Measurements from ENCODE around the gene SLC24A5. TPM values are rescaled to one million over a fixed set of nuclear protein-coding genes. Genes with fewer than 3 reads are reported as not detected.
A peak's percentile ranks its signal among the peaks of the same experiment; 100 is the strongest.

The SLC24A5 gene
- total and polyA plus RNA-seq, 8 donors: 0.13 TPM; not detected in 7

DNA sequence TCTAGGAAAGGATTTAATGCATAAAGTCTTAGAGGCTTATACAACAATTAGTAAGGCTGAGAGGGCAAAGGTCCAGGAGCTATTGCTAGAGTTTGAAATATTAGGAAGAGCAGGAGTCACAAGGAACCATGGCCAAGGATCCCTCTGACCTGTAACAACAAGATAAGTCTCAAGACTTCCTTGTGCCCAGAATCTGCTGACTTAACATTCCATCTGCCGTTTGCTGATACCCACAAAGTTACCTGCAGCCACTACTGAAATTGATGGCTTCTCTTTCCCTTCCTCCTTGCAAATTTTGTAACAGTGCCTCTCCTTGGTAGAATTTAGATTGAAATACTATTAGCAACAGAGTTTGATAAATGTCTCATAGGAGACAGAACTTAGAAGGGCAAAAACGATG, 62.0 kb downstream of the SLC24A5 start:
- no peak overlapping the region for H3K4me3 ChIP-seq
- peaks cover 0 to 9% (median 7%) of the 10 kb centered on the region in 4 donors for H3K4me1 ChIP-seq
- no peaks in the 10 kb centered on the region for H3K36me3 ChIP-seq
- intact Hi-C loops (cut with DNase I; ENCODE audit: low total_unique reads): no loop called here
- WGBS, 5 donors: 45 to 62% (median 50%) methylated on average over 2 of the region's 2 CpGs
- H3K27me3 ChIP-seq: peaks cover 0 to 8% (median 4%) of the 10 kb centered on the region in 3 donors
- DNase-seq: no peak
- no peak overlapping the region for H3K27ac ChIP-seq
- TF ChIP-seq, protein P1, sequence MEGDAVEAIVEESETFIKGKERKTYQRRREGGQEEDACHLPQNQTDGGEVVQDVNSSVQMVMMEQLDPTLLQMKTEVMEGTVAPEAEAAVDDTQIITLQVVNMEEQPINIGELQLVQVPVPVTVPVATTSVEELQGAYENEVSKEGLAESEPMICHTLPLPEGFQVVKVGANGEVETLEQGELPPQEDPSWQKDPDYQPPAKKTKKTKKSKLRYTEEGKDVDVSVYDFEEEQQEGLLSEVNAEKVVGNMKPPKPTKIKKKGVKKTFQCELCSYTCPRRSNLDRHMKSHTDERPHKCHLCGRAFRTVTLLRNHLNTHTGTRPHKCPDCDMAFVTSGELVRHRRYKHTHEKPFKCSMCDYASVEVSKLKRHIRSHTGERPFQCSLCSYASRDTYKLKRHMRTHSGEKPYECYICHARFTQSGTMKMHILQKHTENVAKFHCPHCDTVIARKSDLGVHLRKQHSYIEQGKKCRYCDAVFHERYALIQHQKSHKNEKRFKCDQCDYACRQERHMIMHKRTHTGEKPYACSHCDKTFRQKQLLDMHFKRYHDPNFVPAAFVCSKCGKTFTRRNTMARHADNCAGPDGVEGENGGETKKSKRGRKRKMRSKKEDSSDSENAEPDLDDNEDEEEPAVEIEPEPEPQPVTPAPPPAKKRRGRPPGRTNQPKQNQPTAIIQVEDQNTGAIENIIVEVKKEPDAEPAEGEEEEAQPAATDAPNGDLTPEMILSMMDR (IDR thresholded peaks at IDR 0.05): no peak
- TF ChIP-seq POLR2AphosphoS5 (IDR thresholded peaks at IDR 0.05) (no peak), EP300 (IDR thresholded peaks at IDR 0.05) (no peak), POLR2A (IDR thresholded peaks at IDR 0.05) (no peak)
- no peaks in the 10 kb centered on the region for H3K9me3 ChIP-seq

DNA sequence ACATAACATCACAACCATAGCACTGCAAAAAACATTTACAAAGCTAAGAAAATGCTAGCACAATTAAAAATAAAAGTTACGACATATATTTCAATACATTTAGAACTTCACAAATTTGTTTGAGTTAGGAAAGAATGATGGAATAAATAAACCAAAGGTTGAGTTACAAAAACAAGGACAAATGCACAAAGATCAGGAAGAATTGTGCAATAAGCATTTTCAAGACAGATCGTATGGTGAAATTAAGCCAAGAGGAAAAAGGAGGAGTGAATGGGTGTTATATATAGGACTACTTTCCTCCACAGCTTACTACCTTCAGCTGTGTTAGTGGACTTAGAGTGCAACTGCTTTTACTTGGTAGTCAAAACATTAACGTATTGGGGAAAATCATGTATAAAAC, 64.7 kb downstream of the SLC24A5 start:
- H3K27ac ChIP-seq: no peak overlapping the region
- peaks cover 0 to 7% (median 4%) of the 10 kb centered on the region in 3 donors for H3K27me3 ChIP-seq
- DNase-seq: no peak
- WGBS, 5 donors: 80 to 86% (median 83%) methylated on average over 3 of the region's 3 CpGs
- H3K9me3 ChIP-seq: no peaks in the 10 kb centered on the region
- no peaks in the 10 kb centered on the region for H3K4me1 ChIP-seq
- TF ChIP-seq, protein P1 (IDR thresholded peaks at IDR 0.05): no peak
- no peak for TF ChIP-seq EP300 (IDR thresholded peaks at IDR 0.05)
- TF ChIP-seq POLR2AphosphoS5 (IDR thresholded peaks at IDR 0.05): no peak
- no peak for TF ChIP-seq POLR2A (IDR thresholded peaks at IDR 0.05)
- no peaks in the 10 kb centered on the region for H3K36me3 ChIP-seq
- intact Hi-C loops (cut with DNase I; ENCODE audit: low total_unique reads): no loop called here
- no peak overlapping the region for H3K4me3 ChIP-seq

DNA sequence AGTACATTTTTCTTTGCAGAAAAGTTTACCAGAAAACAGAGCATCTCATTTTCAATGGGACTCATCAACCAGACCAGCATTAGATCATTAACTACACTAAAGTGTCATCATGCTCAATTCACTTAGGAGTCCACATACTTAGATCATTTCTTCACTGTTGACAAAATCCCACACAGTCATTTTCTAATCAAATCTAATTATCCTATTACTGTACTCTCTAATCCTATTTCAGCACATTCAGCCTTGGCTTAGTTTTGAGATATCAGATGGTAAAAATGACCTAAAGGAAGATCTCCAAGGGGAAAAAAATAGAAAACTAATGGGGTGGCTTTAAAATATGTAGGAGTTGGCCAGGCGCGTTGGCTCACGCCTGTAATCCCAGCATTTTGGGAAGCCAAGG, 65.5 kb downstream of the SLC24A5 start:
- Histone ChIP-seq H3K27ac (no peak overlapping the region), H3K27me3 (peaks cover 0 to 13% (median 6%) of the 10 kb centered on the region in 3 donors), H3K4me1 (peaks cover 0 to 7% (median 2%) of the 10 kb centered on the region in 4 donors), H3K36me3 (no peaks in the 10 kb centered on the region), H3K9me3 (no peaks in the 10 kb centered on the region), H3K4me3 (no peak overlapping the region)
- DNase-seq: peak in 1 of 2 donors; percentile 2
- TF ChIP-seq EP300 (IDR thresholded peaks at IDR 0.05) (no peak), POLR2A (IDR thresholded peaks at IDR 0.05) (no peak), POLR2AphosphoS5 (IDR thresholded peaks at IDR 0.05) (no peak)
- TF ChIP-seq, protein P1 (IDR thresholded peaks at IDR 0.05): no peak
- WGBS, 5 donors: 88 to 96% (median 94%) methylated on average over 3 of the region's 3 CpGs
- intact Hi-C loops (cut with DNase I; ENCODE audit: low total_unique reads): no loop called here

DNA sequence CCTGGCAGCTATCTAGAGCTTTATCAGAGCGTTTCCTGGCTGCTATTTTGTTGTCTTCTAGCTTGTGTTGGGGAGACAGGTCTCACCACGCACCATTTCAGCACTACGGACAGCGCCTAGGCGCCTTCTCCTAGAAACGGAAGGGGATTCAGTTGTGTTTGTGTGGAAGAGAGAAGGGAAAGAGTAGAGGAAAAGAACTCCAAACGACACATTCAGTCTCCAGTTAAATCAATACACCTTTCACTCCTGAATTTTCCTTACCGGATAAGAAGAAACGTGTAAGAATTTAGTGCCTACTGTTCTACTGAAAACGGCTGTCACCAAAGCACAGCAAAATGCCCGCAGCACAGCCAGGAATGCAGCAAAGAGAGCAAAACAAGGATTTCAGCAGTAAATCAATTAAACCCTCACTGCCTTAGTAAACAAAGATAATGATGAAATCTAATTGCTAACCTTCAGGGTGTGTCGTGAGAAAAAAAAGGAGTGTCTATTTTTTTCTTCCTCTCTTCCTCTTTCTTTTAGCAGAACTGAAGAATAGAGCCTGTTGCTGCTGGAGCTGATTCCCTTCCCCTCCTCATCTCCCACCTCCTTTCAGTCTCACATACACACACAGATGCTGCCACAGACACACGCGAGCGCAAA, 70.3 kb downstream of the SLC24A5 start:
- TF ChIP-seq POLR2A (IDR thresholded peaks at IDR 0.05) (no peak), POLR2AphosphoS5 (IDR thresholded peaks at IDR 0.05) (no peak), EP300 (IDR thresholded peaks at IDR 0.05) (no peak)
- TF ChIP-seq, protein P1 (IDR thresholded peaks at IDR 0.05): no peak
- WGBS, 5 donors: 3 to 7% (median 4%) methylated on average over 15 of the region's 15 CpGs
- Histone ChIP-seq H3K9me3 (peaks cover 0 to 4% (median 0%) of the 10 kb centered on the region in 4 donors), H3K4me3 (no peak overlapping the region), H3K27me3 (peaks cover 0 to 30% (median 6%) of the 10 kb centered on the region in 3 donors), H3K4me1 (peaks cover 0 to 14% (median 3%) of the 10 kb centered on the region in 4 donors), H3K27ac (no peak overlapping the region), H3K36me3 (no peaks in the 10 kb centered on the region)
- DNase-seq: peak; percentile 52 to 93
- intact Hi-C loops (cut with DNase I; ENCODE audit: low total_unique reads): no loop called here
